K562 (cell line): ENCODE data around the gene PDCD6IP. TPM values are rescaled to one million over a fixed set of nuclear protein-coding genes. Genes with fewer than 3 reads are reported as not detected.

Source experiments
- ADNP ChIP-seq: fragments of 200-800 bp; sonication (Bioruptor generic); IDR thresholded peaks from 2 replicates; pipeline ENCODE4 v1.6.1; 2016; ENCODE audit warnings: missing genetic modification characterization, missing compliant biosample characterization
- BCOR ChIP-seq: fragments of 450-650 bp; IDR thresholded peaks from 2 replicates; pipeline ENCODE4 v1.6.1; 2016
- EGR1 ChIP-seq: fragments of 450-650 bp; conservative IDR thresholded peaks from 2 replicates; pipeline ENCODE4 v1.6.1; 2017; ENCODE audit warnings: mild to moderate bottlenecking
- FOXP1 ChIP-seq: sonication (generic); formaldehyde crosslinking; IDR thresholded peaks from 2 replicates; pipeline ENCODE4 v1.8.0; 2022; ENCODE audit warnings: mild to moderate bottlenecking, missing genetic modification reagents
- GABPB2 ChIP-seq: fragments of 250-450 bp; sonication (Bioruptor Pico); conservative IDR thresholded peaks from 2 replicates; pipeline ENCODE4 v1.5.1; 2021; ENCODE audit warnings: mild to moderate bottlenecking
- ILK ChIP-seq: fragments of 450-650 bp; IDR thresholded peaks from 2 replicates; pipeline ENCODE4 v1.6.1; 2016; ENCODE audit warnings: missing genetic modification characterization, low read depth, mild to moderate bottlenecking, missing compliant biosample characterization, moderate library complexity, borderline replicate concordance
- JUNB ChIP-seq: fragments of 450-650 bp; formaldehyde crosslinking; conservative IDR thresholded peaks from 2 replicates; pipeline ENCODE4 v1.4.0; 2020; ENCODE audit warnings: mild to moderate bottlenecking
- L3MBTL2 ChIP-seq: fragments of 450-650 bp; IDR thresholded peaks from 2 replicates; pipeline ENCODE4 v1.6.1; 2016; ENCODE audit warnings: mild to moderate bottlenecking, moderate library complexity
- LCOR ChIP-seq: sonication (generic); formaldehyde crosslinking; IDR thresholded peaks from 2 replicates; pipeline ENCODE4 v1.8.0; 2022; ENCODE audit warnings: mild to moderate bottlenecking, missing genetic modification reagents
- MCM2 ChIP-seq: fragments of 450-650 bp; IDR thresholded peaks from 2 replicates; pipeline ENCODE4 v1.6.1; 2017; ENCODE audit warnings: low read depth, mild to moderate bottlenecking
- MYC ChIP-seq, 2 experiments: fragments of 250-450 bp in 1 of 2; sonication (Bioruptor Pico) in 1 of 2; IDR thresholded peaks; 2 replicates each; pipeline versions ENCODE4 v1.5.1 to v1.6.1; 2012 to 2021; ENCODE audit warnings: low read depth in 2 of 2, borderline replicate concordance in 1 of 2, improper control_type of control experiment in 1 of 2, low read length in 1 of 2, mild to moderate bottlenecking in 1 of 2, moderate library complexity in 1 of 2
- NBN ChIP-seq: fragments of 450-650 bp; IDR thresholded peaks from 2 replicates; pipeline ENCODE4 v1.6.1; 2016; ENCODE audit warnings: low read depth, mild to moderate bottlenecking
- NFRKB ChIP-seq: fragments of 450-650 bp; IDR thresholded peaks from 2 replicates; pipeline ENCODE4 v1.6.1; 2016; ENCODE audit warnings: low read depth
- POLR2A ChIP-seq: fragments of 450-650 bp; conservative IDR thresholded peaks from 2 replicates; pipeline ENCODE4 v1.6.1; 2016
- STAT5B ChIP-seq: fragments of 250-450 bp; sonication (Bioruptor Pico); IDR thresholded peaks from 2 replicates; pipeline ENCODE4 v1.8.0; 2021; ENCODE audit warnings: mild to moderate bottlenecking, inconsistent platforms
- THAP12 ChIP-seq: fragments of 250-450 bp; sonication (Bioruptor Pico); IDR thresholded peaks from 2 replicates; pipeline ENCODE4 v1.9.0; 2021; ENCODE audit warnings: mild to moderate bottlenecking, inconsistent platforms
- THRAP3 ChIP-seq: fragments of 450-650 bp; IDR thresholded peaks from 2 replicates; pipeline ENCODE4 v1.6.1; 2016; ENCODE audit warnings: mild to moderate bottlenecking, inconsistent platforms, borderline replicate concordance
- TOE1 ChIP-seq, 2 experiments: fragments of 450-650 bp in 1 of 2; sonication (generic) in 1 of 2; formaldehyde crosslinking in 1 of 2; IDR thresholded peaks; 2 replicates each; pipeline versions ENCODE4 v1.7.1 to v1.8.0; 2016 to 2022; ENCODE audit warnings: borderline replicate concordance in 2 of 2, mild to moderate bottlenecking in 2 of 2, antibody characterized with exemption in 1 of 2, inconsistent platforms in 1 of 2, low read depth in 1 of 2, missing genetic modification reagents in 1 of 2, moderate library complexity in 1 of 2
- ZNF133 ChIP-seq: fragments of 250-450 bp; sonication (Bioruptor Pico); IDR thresholded peaks from 2 replicates; pipeline ENCODE4 v1.4.0; 2020; ENCODE audit warnings: mild to moderate bottlenecking
- ZNF134 ChIP-seq: fragments of 250-450 bp; sonication (Bioruptor Pico); conservative IDR thresholded peaks from 2 replicates; pipeline ENCODE4 v1.4.0; 2020
- ZNF232 ChIP-seq: sonication (generic); formaldehyde crosslinking; IDR thresholded peaks from 2 replicates; pipeline ENCODE4 v1.8.0; 2022; ENCODE audit warnings: mild to moderate bottlenecking, missing genetic modification reagents
- ZNF239 ChIP-seq: fragments of 250-450 bp; sonication (Bioruptor Pico); IDR thresholded peaks from 2 replicates; pipeline ENCODE4 v1.4.0; 2020; ENCODE audit warnings: mild to moderate bottlenecking
- ZNF586 ChIP-seq: fragments of 450-650 bp; formaldehyde crosslinking; conservative IDR thresholded peaks from 2 replicates; pipeline ENCODE4 v1.4.0; 2020; ENCODE audit warnings: mild to moderate bottlenecking, moderate library complexity
- ZNF696 ChIP-seq: fragments of 250-450 bp; sonication (Bioruptor Pico); conservative IDR thresholded peaks from 2 replicates; pipeline ENCODE4 v1.4.0; 2020; ENCODE audit warnings: mild to moderate bottlenecking, moderate library complexity
- polyA plus RNA-seq, 8 experiments: library from polyadenylated mRNA; depleted of rRNA in 4 of 8; stranded (reverse) in 5 of 8; unstranded in 3 of 8; fragments of >200 nt; fragmentation: Nextera tagmentation in 2 of 8; fragmentation: Illumina TruSeq in 1 of 8; extraction: Ambion mirVana in 2 of 8; extraction: Trizol in 1 of 8; gene quantifications; 2 replicates each; pipeline versions ENCODE4 v1.2.1 to v1.2.3, GENCODE V29; 2011 to 2014; ENCODE audit warnings: inconsistent platforms in 1 of 8, missing spikeins in 1 of 8
- total RNA-seq, 7 experiments: library from RNA; depleted of rRNA in 6 of 7; stranded (reverse); fragments of >200 nt in 6 of 7; fragmentation: Illumina TruSeq in 2 of 7; extraction: Trizol in 2 of 7; gene quantifications; 2 replicates each; pipeline versions ENCODE4 v1.2.1 to v1.2.3, GENCODE V29; 2011 to 2021; ENCODE audit warnings: low replicate concordance in 1 of 7
- TF ChIP-seq, protein P1 (sequence below): sonication (generic); formaldehyde crosslinking; IDR thresholded peaks from 2 replicates; pipeline ENCODE4 v1.8.1; 2023; ENCODE audit warnings: mild to moderate bottlenecking, missing genetic modification reagents
- TF ChIP-seq, protein P2 (sequence below): fragments of 450-650 bp; IDR thresholded peaks from 2 replicates; pipeline ENCODE4 v1.6.1; 2016; ENCODE audit warnings: antibody characterized with exemption

PDCD6IP gene
- total and polyA plus RNA-seq, 9 of the 15 experiments (the other 6 are each of a cell fraction or from before 2014, with no cell fraction given) = 40.2 to 302 (median 122) TPM

DNA sequence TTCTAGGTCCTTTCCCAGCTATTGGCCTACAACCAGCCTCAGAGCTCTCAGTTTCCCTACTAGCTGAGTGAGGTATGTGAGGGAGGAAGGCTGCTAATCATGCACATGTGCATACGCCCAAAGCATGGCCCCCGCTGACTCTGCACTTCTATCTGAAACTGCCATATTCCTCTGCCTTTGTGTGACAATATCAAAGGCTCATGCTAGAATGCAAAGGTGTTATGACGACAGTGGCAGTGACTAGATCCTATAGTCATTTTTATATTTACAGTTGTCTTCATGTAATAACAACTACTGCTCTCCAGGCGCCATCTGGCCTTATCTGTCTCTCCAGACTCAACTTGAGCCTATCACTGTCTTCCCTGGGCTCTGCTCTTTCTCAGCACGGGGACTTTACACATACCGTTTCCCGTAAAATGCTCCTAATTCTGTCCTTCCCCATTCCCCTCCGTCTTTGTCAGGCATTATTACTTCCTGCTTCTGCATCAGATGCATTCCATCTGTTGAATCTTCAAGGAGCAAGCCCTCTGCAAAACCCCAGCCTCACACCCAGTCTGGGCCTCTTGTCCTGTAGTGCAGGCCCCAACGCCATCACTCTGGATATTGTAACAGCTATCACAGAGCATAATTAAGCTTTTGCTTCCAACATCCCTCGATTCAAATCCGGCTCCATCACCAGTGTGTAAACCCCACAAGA lies 102.5 kb downstream of the PDCD6IP start (continued):
- peak; percentile 36 for TF ChIP-seq EGR1
- TF ChIP-seq, protein P1, sequence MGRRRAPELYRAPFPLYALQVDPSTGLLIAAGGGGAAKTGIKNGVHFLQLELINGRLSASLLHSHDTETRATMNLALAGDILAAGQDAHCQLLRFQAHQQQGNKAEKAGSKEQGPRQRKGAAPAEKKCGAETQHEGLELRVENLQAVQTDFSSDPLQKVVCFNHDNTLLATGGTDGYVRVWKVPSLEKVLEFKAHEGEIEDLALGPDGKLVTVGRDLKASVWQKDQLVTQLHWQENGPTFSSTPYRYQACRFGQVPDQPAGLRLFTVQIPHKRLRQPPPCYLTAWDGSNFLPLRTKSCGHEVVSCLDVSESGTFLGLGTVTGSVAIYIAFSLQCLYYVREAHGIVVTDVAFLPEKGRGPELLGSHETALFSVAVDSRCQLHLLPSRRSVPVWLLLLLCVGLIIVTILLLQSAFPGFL (CRISPR knock-in tag) = no peak
- no peak for TF ChIP-seq ZNF696
- TF ChIP-seq ZNF232 (CRISPR knock-in tag) = no peak
- no peak for TF ChIP-seq ZNF134 (CRISPR knock-in tag)
- 0 out of 2 replicates have a peak, but pooled peaks have one; percentile 5 for TF ChIP-seq ZNF239
- no peak for TF ChIP-seq THAP12 (CRISPR knock-in tag)
- no peak for TF ChIP-seq ZNF133 (CRISPR knock-in tag)
- no peak for TF ChIP-seq ILK (tag)
- no peak for TF ChIP-seq JUNB
- TF ChIP-seq STAT5B (CRISPR knock-in tag) = no peak
- peak; percentile 86; the same call in 1 of the 2 replicates for TF ChIP-seq LCOR (CRISPR knock-in tag)
- no peak for TF ChIP-seq MCM2
- peak; percentile 77 for TF ChIP-seq MYC (IDR thresholded peaks at IDR 0.05; ENCODE audit: low read depth, low read length)
- TF ChIP-seq MYC (CRISPR knock-in tag; IDR thresholded peaks at IDR 0.05; ENCODE audit: borderline replicate concordance, low read depth) = no peak
- no peak; the same call in 1 of the 2 replicates for TF ChIP-seq POLR2A
- TF ChIP-seq FOXP1 (CRISPR knock-in tag) = 0 out of 2 replicates have a peak, but pooled peaks have one; percentile 74
- TF ChIP-seq NFRKB = peak; percentile 80
- peak; percentile 64; the same call in 1 of the 2 replicates for TF ChIP-seq ADNP (tag)
- TF ChIP-seq, protein P2, sequence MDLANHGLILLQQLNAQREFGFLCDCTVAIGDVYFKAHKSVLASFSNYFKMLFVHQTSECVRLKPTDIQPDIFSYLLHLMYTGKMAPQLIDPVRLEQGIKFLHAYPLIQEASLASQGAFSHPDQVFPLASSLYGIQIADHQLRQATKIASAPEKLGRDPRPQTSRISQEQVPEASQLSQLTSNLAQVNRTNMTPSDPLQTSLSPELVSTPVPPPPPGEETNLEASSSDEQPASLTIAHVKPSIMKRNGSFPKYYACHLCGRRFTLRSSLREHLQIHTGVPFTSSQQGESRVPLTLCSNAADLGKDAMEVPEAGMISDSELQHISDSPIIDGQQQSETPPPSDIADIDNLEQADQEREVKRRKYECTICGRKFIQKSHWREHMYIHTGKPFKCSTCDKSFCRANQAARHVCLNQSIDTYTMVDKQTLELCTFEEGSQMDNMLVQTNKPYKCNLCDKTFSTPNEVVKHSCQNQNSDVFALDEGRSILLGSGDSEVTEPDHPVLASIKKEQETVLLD = peak; percentile 29; the same call in 1 of the 2 replicates
- TF ChIP-seq THRAP3 = no peak
- 0 out of 2 replicates have a peak, but pooled peaks have one; percentile 26 for TF ChIP-seq ZNF586
- TF ChIP-seq L3MBTL2 = peak; percentile 91
- TF ChIP-seq BCOR = peak; percentile 86
- peak; percentile 99 for TF ChIP-seq NBN
- peak; percentile 54; the same call in 1 of the 2 replicates for TF ChIP-seq TOE1 (IDR thresholded peaks at IDR 0.05; ENCODE audit: borderline replicate concordance)
- 0 out of 2 replicates have a peak, but pooled peaks have one; percentile 44 for TF ChIP-seq TOE1 (CRISPR knock-in tag; IDR thresholded peaks at IDR 0.05; ENCODE audit: borderline replicate concordance, low read depth)
- TF ChIP-seq GABPB2 (CRISPR knock-in tag) = no peak
